Neural cell (in vitro differentiated cells): ENCODE results near the gene MAGEF1. TPM values are rescaled to one million over a fixed set of nuclear protein-coding genes. Genes with fewer than 3 reads are reported as not detected.

Experiments
- H2AFZ ChIP-seq: fragments of 200-600, 300-800 bp; sonication (generic), shearing (Covaris generic); 2 replicates; pipeline ENCODE4 v1.6.0; 2014; ENCODE audit warnings: low read depth, mild to moderate bottlenecking, antibody characterized with exemption, low read length, moderate library complexity
- H3F3A ChIP-seq: fragments of 200-600 bp; shearing (Covaris generic); 2 replicates; pipeline ENCODE4 v1.6.1; 2016; ENCODE audit warnings: mild to moderate bottlenecking, moderate library complexity, mixed read lengths, antibody characterized with exemption, low read length; ENCODE audit not compliant: insufficient read depth, poor library complexity, severe bottlenecking
- H3K27ac ChIP-seq: fragments of 200-600, 300-800 bp; sonication (generic), shearing (Covaris generic); 2 replicates; pipeline ENCODE4 v1.5.1; 2014; ENCODE audit warnings: mild to moderate bottlenecking, low read length, moderate library complexity
- H3K27me3 ChIP-seq: fragments of 300-800, 200-600 bp; sonication (generic), shearing (Covaris generic); 2 replicates; pipeline ENCODE4 v1.6.0; 2014; ENCODE audit warnings: mild to moderate bottlenecking, low read depth, low read length, moderate library complexity; ENCODE audit not compliant: insufficient read depth
- H3K36me3 ChIP-seq: fragments of 300-800, 200-600 bp; sonication (generic), shearing (Covaris generic); 2 replicates; pipeline ENCODE4 v1.5.1; 2014; ENCODE audit warnings: mild to moderate bottlenecking, antibody characterized with exemption, low read length, moderate library complexity; ENCODE audit not compliant: insufficient read depth
- H3K4me2 ChIP-seq: fragments of 300-800, 200-600 bp; sonication (generic), shearing (Covaris generic); 2 replicates; pipeline ENCODE4 v1.6.0; 2014; ENCODE audit warnings: mild to moderate bottlenecking, low read length
- H3K4me3 ChIP-seq: fragments of 300-800, 200-600 bp; sonication (generic), shearing (Covaris generic); 2 replicates; pipeline ENCODE4 v1.5.1; 2014; ENCODE audit warnings: mild to moderate bottlenecking, low read length, moderate library complexity
- H3K79me2 ChIP-seq: fragments of 200-600 bp; shearing (Covaris generic); replicated peaks from 2 replicates; pipeline ENCODE4 v1.6.0; 2014; ENCODE audit warnings: mild to moderate bottlenecking, low read length, moderate library complexity; ENCODE audit not compliant: insufficient read depth
- H3K9ac ChIP-seq: fragments of 300-800, 200-600 bp; sonication (generic), shearing (Covaris generic); 2 replicates; pipeline ENCODE4 v1.6.1; 2016; ENCODE audit warnings: mild to moderate bottlenecking, low read length, mixed read lengths
- H3K9me2 ChIP-seq: fragments of 200-600 bp; shearing (Covaris generic); 2 replicates; pipeline ENCODE4 v1.6.1; 2016; ENCODE audit warnings: mild to moderate bottlenecking, low read length, mixed read lengths; ENCODE audit not compliant: insufficient read depth
- H3K9me3 ChIP-seq: fragments of 200-600, 300-800 bp; sonication (generic), shearing (Covaris generic); 2 replicates; pipeline ENCODE4 v1.6.1; 2016; ENCODE audit warnings: mild to moderate bottlenecking, mixed run types, low read length, moderate library complexity, mixed read lengths
- H4K20me1 ChIP-seq: fragments of 200-600 bp; shearing (Covaris generic); 2 replicates; pipeline ENCODE4 v1.6.1; 2016; ENCODE audit warnings: mild to moderate bottlenecking, mixed run types; ENCODE audit not compliant: insufficient read depth
- EP300 ChIP-seq: fragments of 450-650 bp; conservative IDR thresholded peaks from 2 replicates; pipeline ENCODE4 v1.6.1; 2014; ENCODE audit warnings: antibody characterized with exemption, mild to moderate bottlenecking, moderate library complexity; ENCODE audit not compliant: poor library complexity, severe bottlenecking
- EZH2 ChIP-seq: fragments of 200-600, 300-800 bp; shearing (Covaris generic), sonication (generic); IDR thresholded peaks from 2 replicates; pipeline ENCODE4 v1.6.1; 2014; ENCODE audit warnings: antibody characterized with exemption, low read length, borderline replicate concordance, mild to moderate bottlenecking; ENCODE audit not compliant: insufficient read depth, poor library complexity, severe bottlenecking
- RAD21 ChIP-seq: fragments of 450-650 bp; conservative IDR thresholded peaks from 2 replicates; pipeline ENCODE4 v1.6.1; 2014; ENCODE audit warnings: antibody characterized with exemption, mild to moderate bottlenecking, moderate library complexity
- REST ChIP-seq: IDR thresholded peaks from 2 replicates; pipeline ENCODE4 v1.6.1; 2012; ENCODE audit warnings: borderline replicate concordance
- SMC3 ChIP-seq: fragments of 450-650 bp; conservative IDR thresholded peaks from 2 replicates; pipeline ENCODE4 v1.6.1; 2014; ENCODE audit warnings: antibody characterized with exemption, mild to moderate bottlenecking, moderate library complexity; ENCODE audit not compliant: poor library complexity
- TAF1 ChIP-seq: IDR thresholded peaks from 2 replicates; pipeline ENCODE4 v1.6.1; 2012; ENCODE audit warnings: low read depth
- polyA plus RNA-seq: library from polyadenylated mRNA; depleted of rRNA; stranded (reverse); fragments of >200 nt; gene quantifications from 2 replicates; pipeline ENCODE4 v1.2.3, GENCODE V29; 2014
- TF ChIP-seq, protein P1 (sequence below): fragments of 450-650 bp; IDR thresholded peaks from 2 replicates; pipeline ENCODE4 v1.5.1; 2014; ENCODE audit warnings: antibody characterized with exemption, mild to moderate bottlenecking, moderate library complexity; ENCODE audit not compliant: poor library complexity, severe bottlenecking

Gene MAGEF1
- polyA plus RNA-seq, 1 donor from 2014 or later = 103 TPM

DNA sequence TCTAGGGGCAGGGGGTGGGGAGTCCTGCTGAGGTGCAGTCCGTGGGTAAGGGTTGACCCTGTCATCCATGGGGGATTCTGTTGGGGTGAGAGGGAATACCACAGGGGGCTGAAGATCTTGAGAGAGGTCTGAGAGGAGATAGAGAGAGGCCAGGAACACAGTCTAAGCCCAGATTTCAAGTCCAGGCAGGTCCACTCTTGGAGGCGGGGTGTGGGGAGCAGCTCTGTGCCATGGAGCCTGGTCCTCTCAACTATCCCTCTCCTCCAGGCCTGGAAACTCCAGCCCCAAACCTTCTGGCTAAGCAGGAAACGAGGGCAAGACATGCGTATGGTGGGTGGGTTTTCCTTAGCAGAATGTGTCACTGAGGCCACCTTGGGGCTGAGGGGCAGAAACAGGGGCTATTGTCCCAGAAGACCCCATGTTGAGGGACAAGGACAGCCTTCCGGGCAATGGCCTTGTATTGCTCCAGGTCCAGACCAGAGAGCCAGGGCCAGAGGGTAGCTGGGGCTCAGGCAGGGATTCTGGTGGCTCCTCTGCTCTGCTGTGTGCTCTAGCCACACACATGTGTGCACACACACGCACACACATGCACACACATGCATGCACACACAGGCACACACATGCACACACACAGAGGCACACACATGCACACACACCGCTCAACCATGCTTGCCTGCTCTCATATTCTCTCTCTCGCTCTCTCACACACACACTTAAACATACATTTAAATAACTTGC lies 48.6 kb upstream of the MAGEF1 start:
- H3K27me3 ChIP-seq = no peaks in the 10 kb centered on the region
- H3K36me3 ChIP-seq = no peaks in the 10 kb centered on the region
- H4K20me1 ChIP-seq = no peaks in the 10 kb centered on the region
- no peak overlapping the region for H3K9ac ChIP-seq
- no peak overlapping the region for H3K4me3 ChIP-seq
- no peak overlapping the region for H2AFZ ChIP-seq
- no peaks in the 10 kb centered on the region for H3F3A ChIP-seq
- H3K27ac ChIP-seq = no peak overlapping the region
- H3K79me2 ChIP-seq = no peaks in the 10 kb centered on the region
- H3K4me2 ChIP-seq = no peak overlapping the region
- H3K9me2 ChIP-seq = no peaks in the 10 kb centered on the region
- TF ChIP-seq EP300 (no peak), RAD21 (no peak)
- TF ChIP-seq, protein P1, sequence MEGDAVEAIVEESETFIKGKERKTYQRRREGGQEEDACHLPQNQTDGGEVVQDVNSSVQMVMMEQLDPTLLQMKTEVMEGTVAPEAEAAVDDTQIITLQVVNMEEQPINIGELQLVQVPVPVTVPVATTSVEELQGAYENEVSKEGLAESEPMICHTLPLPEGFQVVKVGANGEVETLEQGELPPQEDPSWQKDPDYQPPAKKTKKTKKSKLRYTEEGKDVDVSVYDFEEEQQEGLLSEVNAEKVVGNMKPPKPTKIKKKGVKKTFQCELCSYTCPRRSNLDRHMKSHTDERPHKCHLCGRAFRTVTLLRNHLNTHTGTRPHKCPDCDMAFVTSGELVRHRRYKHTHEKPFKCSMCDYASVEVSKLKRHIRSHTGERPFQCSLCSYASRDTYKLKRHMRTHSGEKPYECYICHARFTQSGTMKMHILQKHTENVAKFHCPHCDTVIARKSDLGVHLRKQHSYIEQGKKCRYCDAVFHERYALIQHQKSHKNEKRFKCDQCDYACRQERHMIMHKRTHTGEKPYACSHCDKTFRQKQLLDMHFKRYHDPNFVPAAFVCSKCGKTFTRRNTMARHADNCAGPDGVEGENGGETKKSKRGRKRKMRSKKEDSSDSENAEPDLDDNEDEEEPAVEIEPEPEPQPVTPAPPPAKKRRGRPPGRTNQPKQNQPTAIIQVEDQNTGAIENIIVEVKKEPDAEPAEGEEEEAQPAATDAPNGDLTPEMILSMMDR = no peak
- H3K9me3 ChIP-seq = no peaks in the 10 kb centered on the region

DNA sequence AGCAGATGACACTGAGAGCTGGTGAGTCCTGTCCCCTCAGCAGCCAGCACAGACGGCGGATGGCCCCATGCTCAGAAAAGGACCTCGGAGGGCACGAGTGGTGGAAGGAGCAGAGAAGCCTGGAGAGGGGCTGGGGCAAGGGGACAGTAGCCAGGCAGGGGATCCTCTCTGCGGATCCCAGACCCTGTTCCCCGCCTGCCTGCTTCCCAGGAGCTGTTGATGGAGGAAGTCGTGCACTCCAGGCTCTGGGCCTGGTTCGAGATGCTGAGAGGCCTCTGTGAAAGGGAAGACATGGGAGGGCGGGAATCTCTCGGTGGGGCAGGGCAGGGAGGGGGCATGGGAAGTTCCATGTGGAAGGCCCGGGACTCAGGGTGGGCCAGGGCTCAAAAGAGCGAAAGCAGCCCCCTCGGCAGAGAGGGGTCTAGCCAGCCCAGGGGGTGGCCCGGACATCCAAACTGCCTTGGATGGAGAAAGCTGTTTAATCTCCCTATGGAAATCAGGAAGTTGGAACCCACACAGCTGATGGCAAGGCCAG lies 47.9 kb upstream of the MAGEF1 start:
- H3K27ac ChIP-seq = no peak overlapping the region
- H4K20me1 ChIP-seq = no peaks in the 10 kb centered on the region
- H3K9ac ChIP-seq = no peak overlapping the region
- no peaks in the 10 kb centered on the region for H3K9me2 ChIP-seq
- no peaks in the 10 kb centered on the region for H3K27me3 ChIP-seq
- H3K4me2 ChIP-seq = no peak overlapping the region
- no peaks in the 10 kb centered on the region for H3K36me3 ChIP-seq
- no peak for TF ChIP-seq EZH2
- no peak for TF ChIP-seq SMC3
- TF ChIP-seq EP300 = no peak
- TF ChIP-seq REST = no peak
- TF ChIP-seq, protein P1 = no peak
- TF ChIP-seq TAF1 = no peak
- no peaks in the 10 kb centered on the region for H3F3A ChIP-seq
- H3K4me3 ChIP-seq = no peak overlapping the region
- no peaks in the 10 kb centered on the region for H3K9me3 ChIP-seq
- no peaks in the 10 kb centered on the region for H3K79me2 ChIP-seq
- no peak overlapping the region for H2AFZ ChIP-seq
